ENCODE results near the gene SBK1.

DNA sequence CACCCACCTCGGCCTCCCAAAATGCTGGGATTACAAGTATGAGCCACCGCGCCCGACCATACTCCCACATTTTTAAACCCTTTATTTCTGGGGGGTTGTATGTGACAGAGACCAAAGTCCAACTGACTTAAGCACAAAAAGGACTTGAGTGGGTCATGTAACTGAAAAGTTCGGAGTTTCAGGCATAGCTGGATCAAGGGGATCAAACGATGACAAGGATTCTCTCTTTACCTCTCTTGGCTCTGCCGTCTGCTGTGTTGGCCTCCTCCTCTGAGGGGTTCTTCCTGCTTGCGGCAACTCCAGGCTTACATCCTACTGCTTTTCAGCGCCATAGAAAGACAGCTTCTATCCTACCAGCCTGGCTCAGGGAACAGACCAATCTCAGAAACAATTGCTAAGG, 9.2 kb upstream of the SBK1 start:
- no peak for TF ChIP-seq CTCF (IDR thresholded peaks at IDR 0.05; ENCODE audit: low read length)
- TF ChIP-seq EZH2 (optimal IDR thresholded peaks at IDR 0.05; ENCODE audit: low read depth, low read length): no peak

Data from MM.1S (cell line).